PC-3 (cell line): ENCODE data around the gene EGR2.

Experiments used
- EZH2 ChIP-seq: fragments of 300-600 bp; sonication (generic); IDR thresholded peaks from one replicate; pipeline ENCODE4 v1.6.1; 2017; ENCODE audit warnings: antibody characterized with exemption, mild to moderate bottlenecking, low read length; ENCODE audit not compliant: unreplicated experiment
- EZH2phosphoT487 ChIP-seq: fragments of 300-600 bp; sonication (generic); IDR thresholded peaks from 2 replicates; pipeline ENCODE4 v1.6.1; 2018; ENCODE audit warnings: mild to moderate bottlenecking, antibody characterized with exemption, low read length, borderline replicate concordance
- TF ChIP-seq, protein P1 (sequence below): fragments of 300-600 bp; sonication (generic); conservative IDR thresholded peaks from 2 replicates; pipeline ENCODE4 v1.5.1; 2017; ENCODE audit warnings: antibody characterized with exemption, low read depth, mild to moderate bottlenecking, low read length

- TF ChIP-seq, protein P1, sequence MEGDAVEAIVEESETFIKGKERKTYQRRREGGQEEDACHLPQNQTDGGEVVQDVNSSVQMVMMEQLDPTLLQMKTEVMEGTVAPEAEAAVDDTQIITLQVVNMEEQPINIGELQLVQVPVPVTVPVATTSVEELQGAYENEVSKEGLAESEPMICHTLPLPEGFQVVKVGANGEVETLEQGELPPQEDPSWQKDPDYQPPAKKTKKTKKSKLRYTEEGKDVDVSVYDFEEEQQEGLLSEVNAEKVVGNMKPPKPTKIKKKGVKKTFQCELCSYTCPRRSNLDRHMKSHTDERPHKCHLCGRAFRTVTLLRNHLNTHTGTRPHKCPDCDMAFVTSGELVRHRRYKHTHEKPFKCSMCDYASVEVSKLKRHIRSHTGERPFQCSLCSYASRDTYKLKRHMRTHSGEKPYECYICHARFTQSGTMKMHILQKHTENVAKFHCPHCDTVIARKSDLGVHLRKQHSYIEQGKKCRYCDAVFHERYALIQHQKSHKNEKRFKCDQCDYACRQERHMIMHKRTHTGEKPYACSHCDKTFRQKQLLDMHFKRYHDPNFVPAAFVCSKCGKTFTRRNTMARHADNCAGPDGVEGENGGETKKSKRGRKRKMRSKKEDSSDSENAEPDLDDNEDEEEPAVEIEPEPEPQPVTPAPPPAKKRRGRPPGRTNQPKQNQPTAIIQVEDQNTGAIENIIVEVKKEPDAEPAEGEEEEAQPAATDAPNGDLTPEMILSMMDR = 0 out of 2 replicates have a peak, but pooled peaks have one; percentile 11
- no peak for TF ChIP-seq EZH2phosphoT487
- no peak for TF ChIP-seq EZH2
These were observed 37.5 kb upstream of the EGR2 start for GRCh38 chr10:62853710-62854109.
